HCT116 (cell line): ENCODE results near the gene CES3.

Source experiments
- CTCF ChIP-seq, 3 experiments: fragments of 200-600 bp in 1 of 3; sonication (generic) in 1 of 3; IDR thresholded peaks in 2 of 3; conservative IDR thresholded peaks in 1 of 3; 2 replicates each; pipeline ENCODE4 v1.5.1; 2012 to 2017; ENCODE audit warnings: low read depth in 2 of 3, low read length in 2 of 3, antibody characterized with exemption in 1 of 3, borderline replicate concordance in 1 of 3, control low read depth in 1 of 3, mild to moderate bottlenecking in 1 of 3, mixed read lengths in 1 of 3, mixed run types in 1 of 3, moderate library complexity in 1 of 3; ENCODE audit not compliant: insufficient read depth in 1 of 3
- EZH2phosphoT487 ChIP-seq: fragments of 200-600 bp; IDR thresholded peaks from 2 replicates; pipeline ENCODE4 v1.6.1; 2018; ENCODE audit warnings: antibody characterized with exemption, borderline replicate concordance
- POLR2AphosphoS5 ChIP-seq: IDR thresholded peaks from 2 replicates; pipeline ENCODE4 v1.6.1; 2011; ENCODE audit warnings: mild to moderate bottlenecking, low read depth, low read length, moderate library complexity
- SIN3A ChIP-seq: IDR thresholded peaks from 2 replicates; pipeline ENCODE4 v1.6.1; 2012; ENCODE audit warnings: low read depth

DNA sequence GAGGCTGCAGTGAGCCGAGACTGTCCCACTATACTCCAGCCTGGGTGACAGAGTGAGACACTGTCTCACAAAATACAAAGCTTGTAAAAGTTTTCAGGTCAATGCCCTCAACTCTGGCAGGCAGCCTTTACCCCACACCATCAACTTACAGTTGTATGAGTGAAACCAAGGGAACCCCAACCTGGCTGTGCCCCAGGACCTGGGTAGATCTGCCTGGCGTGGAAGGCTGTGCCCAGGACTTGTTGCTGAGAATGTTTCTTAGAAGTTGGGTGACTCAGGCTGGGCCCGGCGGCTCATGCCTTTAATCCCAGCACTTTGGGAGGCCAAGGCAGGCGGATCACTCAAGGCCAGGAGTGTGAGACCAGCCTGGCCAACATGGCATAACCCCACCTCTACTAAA, 7.8 kb downstream of the CES3 start:
- TF ChIP-seq SIN3A (no peak), CTCF (IDR thresholded peaks at IDR 0.05 in 2 of 3, conservative IDR thresholded peaks at IDR 0.05 in 1 of 3; ENCODE audit: borderline replicate concordance in 1 of 3, insufficient read depth in 1 of 3, low read depth in 2 of 3, low read length in 2 of 3) (no peak), EZH2phosphoT487 (no peak), POLR2AphosphoS5 (no peak)
